GM21717 (cell line): ENCODE measurements around the gene PHAX.
A peak's percentile ranks its signal among the peaks of the same experiment; 100 is the strongest.
"Not testable (repeated sequence)": the region's sequence is repeated elsewhere in the genome, so short reads cannot be mapped to it uniquely, and the experiment has no call there.

Experiments
- ATAC-seq: cut with Tn5 transposase; IDR thresholded peaks from one replicate; pipeline ENCODE4 v1.9.1; 2021; ENCODE audit warnings: mild to moderate bottlenecking, moderate library complexity; ENCODE audit not compliant: unreplicated experiment

PHAX gene

DNA sequence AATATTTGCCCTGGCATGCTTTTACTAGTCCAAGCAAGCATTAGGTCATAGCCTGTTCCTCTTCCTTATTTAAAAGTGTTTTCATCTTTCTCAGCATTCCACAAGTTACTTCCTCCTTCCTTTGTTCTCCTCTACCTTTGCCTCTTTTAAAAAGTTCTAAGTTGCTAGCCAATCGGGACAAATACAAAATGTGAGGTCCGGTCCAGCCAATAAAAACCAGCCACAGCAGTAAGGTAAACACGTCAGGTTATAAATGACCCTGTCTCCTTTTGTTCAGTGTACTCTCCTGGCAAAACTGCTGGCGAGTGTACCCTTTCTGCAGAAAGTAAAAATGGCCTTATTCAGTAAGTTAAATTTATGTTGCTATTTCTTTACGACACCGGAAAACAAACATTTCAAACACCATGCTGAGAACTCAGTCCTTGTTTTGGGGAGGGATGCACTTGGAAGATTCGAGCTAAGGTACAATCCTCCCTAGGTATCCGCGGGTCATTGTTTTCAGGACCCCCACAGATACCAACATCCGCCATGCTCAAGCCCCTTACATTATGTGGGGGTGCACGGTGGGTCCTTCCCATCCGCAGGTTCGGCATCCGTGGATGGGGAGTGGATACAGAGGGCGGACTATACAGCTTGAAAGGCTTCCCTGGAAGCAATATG lies 646 bp upstream of the PHAX start:
- not testable (repeated sequence) for ATAC-seq

DNA sequence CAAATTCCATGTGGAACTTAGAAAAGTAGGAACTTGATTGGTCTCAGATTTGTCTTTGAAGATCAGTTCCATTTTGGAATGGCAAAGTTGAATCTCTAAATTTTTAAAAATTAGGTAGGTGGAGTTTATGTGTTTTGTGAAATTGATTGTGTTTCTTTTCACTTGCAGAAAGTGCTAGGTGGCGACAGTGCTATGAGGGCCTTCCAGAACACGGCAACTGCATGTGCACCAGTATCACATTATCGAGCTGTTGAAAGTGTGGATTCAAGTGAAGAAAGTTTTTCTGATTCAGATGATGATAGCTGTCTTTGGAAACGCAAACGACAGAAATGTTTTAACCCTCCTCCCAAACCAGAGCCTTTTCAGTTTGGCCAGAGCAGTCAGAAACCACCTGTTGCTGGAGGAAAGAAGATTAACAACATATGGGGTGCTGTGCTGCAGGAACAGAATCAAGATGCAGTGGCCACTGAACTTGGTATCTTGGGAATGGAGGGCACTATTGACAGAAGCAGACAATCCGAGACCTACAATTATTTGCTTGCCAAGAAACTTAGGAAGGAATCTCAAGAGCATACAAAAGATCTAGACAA lies 2.8 kb downstream of the PHAX start:
- no peak for ATAC-seq

GRCh38 chr5:126605525-126605924 lies 4.8 kb downstream of the PHAX start:
- ATAC-seq, result no peak

DNA sequence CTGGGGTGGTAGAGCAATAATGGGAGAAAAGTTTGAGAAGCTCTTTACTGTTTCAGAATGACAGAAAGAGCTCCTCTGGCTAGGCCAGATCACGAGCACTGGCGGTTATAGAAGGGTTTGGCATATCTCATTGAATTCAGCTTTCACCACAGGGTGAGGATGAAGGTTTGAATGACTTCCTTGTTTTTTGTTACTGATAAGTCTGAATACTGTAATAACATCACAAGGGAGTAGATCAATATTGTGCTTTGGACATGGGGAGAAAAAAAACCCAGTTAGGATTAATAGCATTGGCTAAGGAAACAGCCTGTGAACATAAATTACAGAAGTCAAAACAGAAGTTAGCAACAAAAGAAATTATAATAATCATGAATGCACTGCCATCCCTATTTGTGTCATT lies 9.4 kb downstream of the PHAX start:
- ATAC-seq, result no peak

DNA sequence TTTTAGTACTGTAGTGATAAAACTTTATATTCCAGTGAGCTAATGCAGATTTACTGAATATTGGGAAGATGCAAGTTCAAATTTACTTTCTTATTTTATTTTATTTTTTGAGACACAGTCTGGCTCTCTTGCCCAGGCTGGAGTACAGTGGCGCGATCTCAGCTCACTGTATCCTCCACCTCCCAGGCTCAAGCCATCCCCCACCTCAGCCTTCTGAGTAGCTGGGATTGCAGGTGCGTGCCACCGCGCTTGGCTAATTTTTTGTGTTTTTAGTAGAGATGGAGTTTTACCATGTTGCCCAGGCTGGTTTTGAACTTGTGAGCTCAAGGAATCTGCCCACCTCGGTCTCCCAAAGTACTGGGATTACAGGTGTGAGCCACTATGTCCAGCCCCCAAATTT lies 9.9 kb downstream of the PHAX start:
- no peak for ATAC-seq

DNA sequence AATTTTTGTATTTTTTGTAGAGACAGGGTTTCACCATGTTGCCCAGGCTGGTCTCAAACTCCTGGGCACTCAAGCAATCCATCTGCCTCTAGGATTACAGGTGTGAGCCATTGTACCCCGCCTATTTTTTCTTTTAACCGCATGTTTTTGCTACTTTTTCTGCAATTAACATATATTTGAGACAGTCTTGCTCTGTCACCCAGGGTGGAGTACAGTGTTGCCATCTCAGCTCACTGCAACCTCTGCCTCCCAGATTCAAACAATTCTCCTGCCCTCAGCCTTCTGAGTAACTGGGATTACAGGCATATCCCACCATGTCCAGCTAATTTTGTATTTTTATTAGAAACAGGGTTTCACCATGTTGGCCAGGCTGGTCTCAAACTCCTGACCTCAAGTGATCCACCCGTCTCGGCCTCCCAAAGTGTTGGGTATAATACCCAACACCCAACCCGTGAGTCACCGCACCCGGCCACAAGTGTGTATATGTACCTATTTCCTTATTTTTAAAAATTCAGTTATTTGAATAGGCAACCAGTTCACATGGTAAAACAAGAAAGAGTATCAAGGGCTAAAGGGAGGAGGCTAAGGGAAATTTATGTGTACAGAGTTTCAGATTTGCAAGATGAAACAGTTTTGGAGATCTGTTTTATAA lies 13.3 kb downstream of the PHAX start:
- peak; percentile 45 for ATAC-seq

GRCh38 chr5:126615286-126615685 lies 14.5 kb downstream of the PHAX start:
- peak; percentile 94 for ATAC-seq

DNA sequence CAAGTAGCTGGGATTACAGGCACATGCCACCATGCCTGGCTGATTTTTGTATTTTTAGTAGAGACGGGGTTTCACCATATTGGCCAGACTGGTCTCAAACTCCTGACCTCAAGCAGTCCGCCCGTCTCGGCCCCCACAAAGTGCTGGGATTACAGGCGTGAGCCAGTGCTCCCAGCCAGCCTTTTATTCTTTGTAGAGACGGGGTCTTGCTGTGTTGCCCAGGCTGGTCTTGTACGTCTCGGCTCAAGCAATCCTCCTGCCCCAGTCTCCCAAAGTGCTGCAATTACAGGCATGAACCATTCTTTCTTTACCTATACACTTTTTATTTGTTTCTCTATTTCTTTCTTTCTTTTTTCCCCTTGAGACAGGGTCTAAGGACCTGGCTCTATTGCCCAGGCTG lies 16.9 kb downstream of the PHAX start:
- not testable (repeated sequence) for ATAC-seq

- no peak for ATAC-seq
Observed at GRCh38 chr5:126619781-126620180, 19.0 kb downstream of the PHAX start.

DNA sequence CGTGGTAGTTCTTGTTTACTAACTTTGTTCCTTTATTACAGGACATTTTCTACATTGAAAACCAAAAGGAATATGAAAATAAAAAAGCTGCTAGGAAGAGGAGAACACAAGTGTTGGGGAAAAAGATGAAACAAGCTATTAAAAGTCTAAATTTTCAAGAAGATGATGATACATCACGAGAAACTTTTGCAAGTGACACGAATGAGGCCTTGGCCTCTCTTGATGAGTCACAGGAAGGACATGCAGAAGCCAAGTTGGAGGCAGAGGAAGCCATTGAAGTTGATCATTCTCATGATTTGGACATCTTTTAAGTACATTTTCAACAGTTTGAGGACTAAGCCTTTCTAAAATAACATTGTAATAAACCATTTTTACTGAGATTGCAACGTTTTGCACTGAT lies 23.8 kb downstream of the PHAX start:
- ATAC-seq, result no peak

DNA sequence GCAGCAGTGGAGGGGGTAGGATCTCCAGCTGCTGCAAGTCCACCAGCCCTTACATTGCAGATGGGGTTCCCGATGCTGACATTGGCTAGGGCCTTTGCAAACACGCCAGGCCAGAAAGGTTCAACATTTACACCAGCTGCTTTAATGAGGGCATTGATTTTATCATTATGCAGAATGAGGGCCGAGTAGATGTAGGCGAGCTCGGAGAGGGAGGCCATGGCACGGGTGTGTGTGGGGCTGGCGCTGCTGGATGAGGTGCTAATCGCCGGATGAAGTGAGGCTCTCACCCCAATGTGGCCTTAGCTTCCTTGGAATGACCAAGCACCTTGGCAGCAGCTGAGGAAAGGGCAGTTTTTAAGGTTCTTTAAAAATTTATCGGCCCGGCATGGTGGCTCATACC lies 27.4 kb downstream of the PHAX start:
- ATAC-seq, result no peak

DNA sequence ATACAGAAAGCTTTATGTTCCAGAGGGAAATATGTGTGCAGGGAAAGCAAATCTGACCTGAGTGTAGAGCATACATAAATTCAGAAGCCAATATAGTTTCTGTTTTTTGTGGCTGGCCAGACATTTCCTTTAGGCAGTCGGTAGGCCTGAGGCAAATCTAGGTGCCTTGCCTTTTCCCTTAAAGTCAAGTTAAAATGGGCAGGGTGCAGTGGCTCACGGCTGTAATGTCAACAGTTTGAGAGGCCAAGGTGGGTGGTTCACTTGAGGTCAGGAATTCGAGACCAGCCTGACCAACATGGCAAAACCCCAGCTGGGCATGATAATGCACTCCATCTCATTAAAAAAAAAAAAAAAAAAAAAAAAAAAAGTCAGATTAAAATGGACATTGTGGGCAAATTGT lies 31.2 kb downstream of the PHAX start:
- no peak for ATAC-seq

DNA sequence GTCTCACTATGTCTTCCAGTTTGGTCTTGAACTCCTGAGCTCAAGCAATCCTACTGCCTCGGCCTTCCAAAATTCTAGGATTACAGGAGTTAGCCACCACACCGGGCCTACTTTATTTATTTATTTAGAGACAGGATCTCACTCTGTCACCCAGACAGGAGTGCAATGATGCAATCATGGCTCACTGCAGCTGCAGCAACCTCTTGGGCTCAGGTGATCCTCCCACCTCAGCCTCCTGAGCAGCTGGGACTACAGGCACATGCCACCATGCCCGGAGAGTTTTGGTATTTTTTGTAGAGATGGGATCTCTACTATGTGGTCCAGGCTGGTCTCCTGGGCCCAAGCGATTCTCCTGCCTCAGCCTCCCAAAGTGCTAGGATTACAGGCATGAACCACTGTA lies 32.8 kb downstream of the PHAX start:
- no peak for ATAC-seq

- ATAC-seq, result no peak
Observed at GRCh38 chr5:126635585-126635984, 34.8 kb downstream of the PHAX start.

GRCh38 chr5:126636956-126637355 lies 36.2 kb downstream of the PHAX start:
- no peak for ATAC-seq

GRCh38 chr5:126640866-126641265 lies 40.1 kb downstream of the PHAX start:
- peak; percentile 29 for ATAC-seq

DNA sequence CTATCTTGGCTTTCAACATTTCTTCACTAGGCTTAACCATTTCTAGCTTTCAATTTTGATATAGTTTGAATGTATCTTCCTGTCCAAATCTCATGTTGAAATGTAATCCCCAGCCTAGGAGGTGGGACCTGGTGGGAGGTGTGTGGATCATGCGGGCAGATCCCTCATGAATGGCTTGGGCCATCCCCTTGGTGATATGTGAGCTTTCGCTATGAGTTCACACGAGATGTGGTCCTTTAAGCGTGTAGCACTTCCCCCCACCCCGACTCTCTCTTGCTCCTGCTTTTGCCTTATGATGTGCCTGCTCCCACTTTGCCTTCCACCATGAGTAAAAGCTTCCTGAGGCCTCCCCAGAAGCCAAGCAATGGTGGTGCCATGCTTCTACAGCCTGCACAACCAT lies 40.6 kb downstream of the PHAX start:
- ATAC-seq, result peak; percentile 70

- ATAC-seq, result no peak
Observed at GRCh38 chr5:126645132-126645531, 44.4 kb downstream of the PHAX start.

DNA sequence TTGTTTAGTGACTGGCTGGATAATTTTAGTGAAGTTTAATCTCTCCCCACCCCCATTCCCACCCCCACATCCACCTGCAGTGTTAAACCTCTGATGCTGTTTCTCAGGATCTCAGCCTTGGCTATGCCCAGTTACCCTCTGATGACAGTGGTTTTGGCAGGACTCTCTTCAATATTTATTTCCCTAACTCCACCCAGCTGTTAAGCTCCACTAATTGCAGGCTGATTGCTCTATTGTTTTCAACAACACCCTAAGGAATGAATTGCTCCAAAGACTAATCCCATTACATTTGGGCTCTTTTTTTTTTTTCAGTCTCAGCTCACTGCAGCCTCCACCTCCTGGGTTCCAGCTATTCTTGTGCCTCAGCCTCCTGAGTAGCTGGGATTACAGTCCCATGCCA lies 46.3 kb downstream of the PHAX start:
- ATAC-seq, result no peak

DNA sequence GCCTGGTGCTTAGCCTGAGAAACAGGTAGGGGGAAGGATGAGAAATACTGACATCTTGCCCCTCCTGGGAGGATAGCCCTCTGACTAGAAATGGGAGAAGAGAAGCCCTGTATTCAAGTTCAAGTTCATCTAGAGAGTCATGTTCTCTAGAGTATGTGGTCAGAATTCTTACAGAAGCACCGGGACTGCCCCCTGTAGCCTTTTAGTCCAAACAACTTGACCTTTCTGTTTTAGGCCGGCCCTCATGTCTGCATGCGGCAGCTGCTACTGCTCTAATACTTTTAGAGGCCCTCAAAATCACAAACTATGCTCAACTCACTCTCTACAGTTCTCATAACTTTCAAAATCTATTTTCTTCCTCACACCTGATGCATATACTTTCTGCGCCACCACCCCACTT lies 47.7 kb downstream of the PHAX start:
- ATAC-seq, result no peak

DNA sequence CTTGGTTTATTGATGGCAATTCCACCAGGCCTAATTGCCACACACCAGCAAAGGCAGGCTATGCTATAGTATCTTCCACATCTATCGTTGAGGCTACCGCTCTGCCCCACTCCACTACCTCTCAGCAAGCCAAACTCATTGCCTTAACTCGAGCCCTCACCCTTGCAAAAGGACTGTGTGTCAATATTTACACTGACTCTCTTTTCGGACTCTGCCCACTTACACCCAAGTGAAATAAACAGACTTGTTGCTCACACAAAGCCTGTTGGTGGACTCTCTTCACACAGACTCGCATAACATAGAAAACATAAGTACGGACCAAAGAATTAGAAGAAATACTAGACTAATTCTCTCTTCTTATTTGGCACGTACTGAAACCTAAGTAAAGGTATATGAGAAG lies 48.3 kb downstream of the PHAX start:
- not testable (repeated sequence) for ATAC-seq

- not testable (repeated sequence) for ATAC-seq
Observed at GRCh38 chr5:126649709-126650108, 49.0 kb downstream of the PHAX start.
